GM18511 (cell line): ENCODE data around the gene NFE2L2.
"Not testable (repeated sequence)": the region's sequence is repeated elsewhere in the genome, so short reads cannot be mapped to it uniquely, and the experiment has no call there.

Experiments
- ATAC-seq: cut with Tn5 transposase; IDR thresholded peaks from one replicate; pipeline ENCODE4 v1.9.1; 2021; ENCODE audit warnings: mild to moderate bottlenecking, moderate library complexity; ENCODE audit not compliant: unreplicated experiment

The NFE2L2 gene

DNA sequence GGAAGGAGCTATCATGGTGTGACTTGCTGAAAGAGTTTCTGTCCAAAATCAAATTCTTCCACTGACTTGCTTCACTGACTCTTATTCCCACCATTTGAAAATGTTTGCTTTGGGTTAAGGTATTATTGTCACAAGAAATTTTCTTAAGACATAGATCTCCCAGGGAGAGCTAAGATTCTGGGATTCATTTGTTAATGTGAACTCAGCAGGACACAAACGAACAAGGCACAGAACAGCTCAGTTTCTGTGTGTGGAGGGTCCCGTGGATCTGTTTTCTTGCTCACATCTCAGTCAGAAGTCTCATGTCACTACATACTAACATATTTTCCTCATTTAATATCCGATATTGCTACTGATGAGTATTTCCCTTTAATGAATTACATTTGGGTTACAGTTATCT, 60.1 kb downstream of the NFE2L2 start:
- ATAC-seq, result no peak

DNA sequence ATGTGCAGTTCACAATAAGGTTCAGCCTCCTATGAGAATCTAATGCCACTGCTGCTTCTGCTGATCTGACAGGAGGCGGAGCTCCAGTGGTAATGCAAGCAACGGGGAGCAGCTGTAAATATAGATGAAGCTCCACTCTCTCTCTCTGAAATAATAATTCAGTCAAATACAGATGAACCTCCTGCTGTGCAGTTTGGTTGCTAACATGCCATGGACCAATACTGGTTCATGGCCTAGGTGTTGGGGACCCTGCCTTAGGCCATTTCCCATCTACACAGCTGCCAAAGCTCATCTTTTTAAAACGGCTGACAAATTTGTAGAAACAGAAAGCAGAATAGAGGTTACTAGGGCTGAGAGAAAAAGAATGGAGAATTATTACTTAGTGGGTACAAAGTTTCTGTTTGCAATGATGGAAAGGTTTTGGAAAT, 62.6 kb downstream of the NFE2L2 start:
- no peak for ATAC-seq

DNA sequence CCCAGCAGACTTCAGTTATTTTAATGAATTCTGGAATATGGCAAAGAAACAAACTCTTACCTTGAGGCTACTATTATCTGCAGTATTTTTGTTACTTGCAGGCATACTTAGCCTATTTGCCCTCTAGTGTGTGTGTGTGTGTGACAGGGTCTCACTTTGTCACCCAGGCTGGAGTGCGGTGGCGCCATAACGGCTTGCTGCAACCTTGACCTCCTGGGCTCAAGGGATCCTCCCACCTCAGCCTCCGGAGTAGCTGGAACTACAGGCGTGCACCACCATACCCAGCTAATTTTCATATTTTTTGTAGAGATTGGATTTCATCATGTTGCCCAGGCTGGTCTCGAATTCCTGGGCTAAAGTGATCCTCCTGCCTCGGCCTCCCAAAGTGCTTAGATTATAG, 64.1 kb downstream of the NFE2L2 start:
- ATAC-seq, result not testable (repeated sequence)

DNA sequence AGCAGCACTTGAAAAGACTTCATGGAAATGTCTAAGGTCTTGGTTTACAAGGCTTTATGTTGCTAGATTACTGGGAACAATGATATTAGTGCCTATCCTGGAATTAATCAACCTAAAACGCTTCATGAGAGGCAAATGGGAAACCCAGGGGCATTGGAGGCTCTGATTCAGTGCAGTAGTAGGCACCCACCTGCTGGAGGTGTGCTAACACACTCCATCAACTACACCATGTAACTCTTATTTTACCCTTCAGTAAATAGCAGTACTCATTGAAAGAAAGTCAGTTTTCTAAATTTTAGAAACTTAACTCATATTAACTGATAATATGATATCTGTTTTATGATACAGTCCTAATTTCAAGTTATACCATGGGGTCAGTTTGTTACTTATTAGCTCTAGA, 69.3 kb downstream of the NFE2L2 start:
- peak; percentile 53 for ATAC-seq

DNA sequence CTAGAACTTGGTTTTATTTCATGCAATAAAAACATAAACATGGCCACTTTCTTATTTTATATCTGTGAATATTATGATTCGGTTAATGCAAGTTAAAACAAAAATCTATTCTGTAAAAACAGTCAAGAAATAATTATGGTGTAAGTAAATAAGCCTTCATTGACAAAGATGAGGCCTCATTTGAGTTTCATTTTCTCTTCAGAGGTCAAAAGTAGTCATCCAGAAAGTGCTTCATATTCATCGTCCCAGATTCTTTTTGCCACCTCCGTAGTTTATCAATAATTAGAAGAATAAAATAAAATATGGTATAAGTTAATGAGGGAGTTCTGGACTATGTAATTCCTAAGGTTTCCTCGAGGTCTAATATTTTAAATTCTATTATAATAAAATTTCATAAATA, 71.3 kb downstream of the NFE2L2 start:
- peak; percentile 72 for ATAC-seq

DNA sequence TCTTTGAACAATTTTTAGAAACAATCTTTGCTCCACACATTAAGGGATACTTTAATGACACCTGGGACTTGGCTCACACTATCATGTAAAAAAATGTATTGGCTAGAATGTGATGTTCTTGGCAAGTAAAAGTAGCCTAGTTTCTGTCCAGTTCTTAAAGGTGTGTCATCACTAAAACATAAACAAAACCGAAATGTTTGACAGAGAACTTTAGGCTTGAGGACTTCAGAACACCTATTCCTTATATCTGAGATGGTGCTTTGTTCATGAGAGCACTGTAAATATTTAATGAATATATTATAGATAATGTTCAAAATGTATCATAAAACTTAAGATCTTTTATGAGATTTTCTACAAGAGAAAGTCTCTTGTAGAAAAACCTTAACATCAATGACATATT, 71.7 kb downstream of the NFE2L2 start:
- ATAC-seq, result peak; percentile 42

DNA sequence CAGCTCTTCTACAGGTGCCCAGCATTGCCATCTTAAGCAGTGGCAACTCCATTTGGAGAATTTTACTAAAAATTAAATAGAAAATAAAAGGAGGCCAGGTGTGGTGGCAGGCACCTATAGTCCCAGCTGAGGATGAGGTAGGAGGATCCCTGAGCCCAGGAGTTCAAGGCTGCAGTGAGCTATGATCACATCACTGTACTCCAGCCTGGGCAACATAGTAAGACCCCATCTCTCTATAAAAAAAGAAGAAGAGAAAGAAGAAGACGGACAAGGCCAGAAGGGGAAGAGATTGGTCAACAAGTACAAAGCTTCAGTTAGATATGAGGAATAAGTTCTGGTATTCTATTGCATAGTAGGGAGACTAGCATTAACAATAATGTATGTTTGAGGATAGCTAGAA, 73.6 kb downstream of the NFE2L2 start:
- ATAC-seq, result no peak

DNA sequence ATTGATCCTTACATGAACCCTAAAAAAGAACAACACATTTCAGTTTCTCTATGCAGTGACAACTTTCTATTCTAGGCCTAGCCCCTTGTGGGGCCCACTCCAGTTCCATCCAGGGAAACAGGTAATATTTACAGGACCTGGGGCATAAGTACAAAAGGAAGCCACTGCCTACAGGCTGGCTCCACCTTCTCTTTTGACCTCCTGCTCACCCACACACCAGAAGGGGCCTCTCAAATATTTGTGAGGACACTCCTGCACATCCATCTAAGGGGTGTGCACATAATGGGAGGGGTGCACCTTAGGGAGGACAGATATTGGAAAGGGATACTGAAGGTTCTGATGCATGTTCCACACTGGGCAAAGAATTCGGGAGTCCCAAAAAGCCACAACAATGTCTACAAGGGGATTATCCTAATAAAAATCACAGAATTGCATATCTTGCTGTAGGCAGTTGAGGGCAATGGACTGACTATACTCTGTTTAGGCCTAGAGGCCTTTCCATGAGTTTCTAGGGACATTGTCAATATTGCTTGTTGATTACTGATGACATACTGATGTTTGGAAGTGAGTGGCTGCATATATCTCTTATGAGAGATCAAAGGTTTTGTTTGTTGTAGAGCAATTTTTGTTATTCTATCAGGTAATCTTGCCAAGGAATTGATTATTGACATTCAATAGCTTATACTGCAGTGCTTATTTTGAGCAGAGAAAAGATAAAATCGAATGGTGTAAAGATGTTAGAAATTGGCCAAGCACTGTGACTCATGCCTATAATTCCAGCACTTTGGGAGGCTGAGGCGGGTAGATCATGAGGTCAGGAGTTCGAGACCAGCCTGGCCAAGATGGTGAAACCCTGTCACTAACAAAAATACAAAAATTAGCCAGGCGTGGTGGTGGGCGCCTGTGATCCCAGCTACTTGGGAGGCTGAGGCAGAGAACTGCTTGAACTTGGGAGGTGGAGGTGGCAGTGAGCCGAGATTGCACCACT, 75.8 kb downstream of the NFE2L2 start:
- no peak for ATAC-seq

DNA sequence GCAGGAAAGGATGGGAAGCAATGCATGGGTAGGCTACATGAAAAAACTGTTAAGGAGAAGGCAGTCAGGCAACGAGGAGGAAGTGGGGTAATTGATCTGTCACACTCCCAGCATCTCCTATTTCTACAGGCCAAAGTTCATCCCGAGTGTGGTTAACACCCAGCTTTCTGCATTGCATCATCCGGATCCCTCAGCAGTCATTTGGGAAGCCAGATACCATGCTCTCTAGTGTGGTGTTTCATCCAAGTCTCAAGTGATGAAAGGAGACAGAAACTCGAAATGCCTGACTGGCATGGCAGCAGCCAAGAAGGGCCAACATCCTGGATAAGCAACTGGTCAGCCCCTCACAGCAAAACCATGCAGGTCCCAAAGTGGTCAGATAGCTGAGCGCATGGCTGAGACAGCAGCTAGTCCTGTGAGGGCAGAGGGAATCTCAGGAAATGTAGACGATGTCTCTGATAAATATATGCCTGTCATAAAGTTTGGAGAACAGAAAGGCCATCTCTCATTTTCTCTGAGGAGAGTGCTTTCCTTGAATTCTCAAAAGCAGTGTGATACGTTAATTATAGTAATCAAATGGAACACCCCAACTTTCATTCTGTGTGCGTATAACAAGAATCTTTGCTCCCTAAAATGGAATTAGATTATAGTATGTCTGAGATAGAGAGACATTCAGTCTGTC, 76.8 kb downstream of the NFE2L2 start:
- no peak for ATAC-seq

DNA sequence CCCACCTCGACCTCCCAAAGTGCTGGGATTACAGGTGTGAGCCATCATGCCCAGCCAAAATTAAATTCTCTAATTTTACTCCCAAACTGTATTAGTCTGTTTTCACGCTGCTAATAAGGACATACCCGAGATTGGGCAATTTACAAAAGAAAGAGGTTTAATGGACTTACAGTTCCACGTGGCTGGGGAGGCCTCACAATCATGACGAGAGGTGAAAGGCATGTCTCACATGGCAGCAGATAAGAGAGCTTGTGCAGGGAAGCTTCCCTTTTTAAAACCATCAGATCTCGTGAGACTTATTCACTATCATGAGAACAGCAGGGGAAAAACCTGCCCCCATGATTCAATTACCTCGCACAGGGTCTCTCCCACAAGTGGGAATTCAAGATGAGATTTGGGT, 78.5 kb downstream of the NFE2L2 start:
- not testable (repeated sequence) for ATAC-seq

DNA sequence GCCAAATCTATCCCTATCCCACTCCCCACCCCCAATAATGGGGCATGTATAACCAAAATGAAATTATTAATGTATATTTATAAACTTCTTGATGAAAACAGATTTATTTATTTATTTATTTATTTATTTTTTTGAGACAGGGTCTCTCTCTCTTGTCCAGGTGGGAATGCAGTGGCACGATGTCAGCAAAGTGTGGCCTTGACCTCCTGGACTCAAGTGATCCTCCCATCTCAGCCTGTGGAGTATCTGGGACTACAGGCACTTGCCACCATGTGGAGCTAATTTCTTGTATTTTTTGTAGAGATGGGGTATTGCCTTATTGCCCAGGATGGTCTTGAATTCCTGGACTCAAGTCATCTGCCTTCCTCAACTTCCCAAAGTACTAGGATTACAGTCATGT, 79.9 kb downstream of the NFE2L2 start:
- ATAC-seq, result no peak

DNA sequence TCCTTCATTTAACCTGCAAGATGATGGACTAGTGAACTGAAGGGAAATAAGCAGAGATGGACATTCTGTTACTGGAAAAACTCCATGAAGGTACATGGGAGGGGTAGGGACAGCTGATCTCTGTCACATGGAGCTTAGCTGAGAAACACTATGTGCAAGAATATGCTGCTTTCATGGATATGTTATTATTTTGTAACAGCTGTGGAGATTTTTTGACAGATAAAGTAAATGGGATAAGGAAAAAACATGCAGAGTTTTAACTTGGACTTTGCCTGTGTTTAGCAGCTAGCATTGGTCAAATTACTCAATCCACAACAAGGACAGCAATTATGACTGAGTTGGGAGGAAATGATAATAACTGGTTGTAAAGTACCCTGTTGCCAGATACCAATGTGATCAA, 80.7 kb downstream of the NFE2L2 start:
- no peak for ATAC-seq
